Parathyroid adenoma (tissue), 2 donors: ENCODE measurements around the gene HOMER1.

Experiments
- H2AFZ ChIP-seq: fragments of 300-600 bp; sonication (generic); one replicate; pipeline ENCODE4 v1.7.0; 2017; ENCODE audit warnings: antibody characterized with exemption, mild to moderate bottlenecking
- H3K27ac ChIP-seq: fragments of 300-600 bp; sonication (generic); one replicate; pipeline ENCODE4 v1.7.0; 2017
- H3K27me3 ChIP-seq: fragments of 300-600 bp; sonication (generic); one replicate; pipeline ENCODE4 v1.7.0; 2017; ENCODE audit warnings: low read length; ENCODE audit not compliant: control insufficient read depth, insufficient read depth
- H3K36me3 ChIP-seq: fragments of 300-600 bp; sonication (generic); one replicate; pipeline ENCODE4 v1.7.0; 2017; ENCODE audit warnings: low read length; ENCODE audit not compliant: control insufficient read depth, insufficient read depth
- H3K4me1 ChIP-seq: fragments of 300-600 bp; sonication (generic); one replicate; pipeline ENCODE4 v1.7.0; 2017; ENCODE audit warnings: control low read depth
- H3K4me2 ChIP-seq: fragments of 300-600 bp; sonication (generic); one replicate; pipeline ENCODE4 v1.7.0; 2017; ENCODE audit warnings: low read length
- H3K4me3 ChIP-seq: fragments of 300-600 bp; sonication (generic); one replicate; pipeline ENCODE4 v1.7.0; 2017; ENCODE audit warnings: low read depth, low read length
- H3K79me2 ChIP-seq: fragments of 300-600 bp; sonication (generic); one replicate; pipeline ENCODE4 v1.7.0; 2017; ENCODE audit warnings: control low read depth
- H3K9ac ChIP-seq: fragments of 300-600 bp; sonication (generic); one replicate; pipeline ENCODE4 v1.7.0; 2017; ENCODE audit warnings: mild to moderate bottlenecking
- H3K9me3 ChIP-seq: fragments of 300-600 bp; sonication (generic); one replicate; pipeline ENCODE4 v1.7.0; 2017; ENCODE audit warnings: low read length; ENCODE audit not compliant: control insufficient read depth
- CTCF ChIP-seq: fragments of 300-600 bp; sonication (generic); IDR thresholded peaks from one replicate; pipeline ENCODE4 v1.7.0; 2017; ENCODE audit warnings: antibody characterized with exemption, mild to moderate bottlenecking
- donor health status: primary hyperparathyroidism.

HOMER1 gene

GRCh38 chr5:79436224-79436623 is 77.7 kb downstream of the HOMER1 start:
- Histone ChIP-seq H3K4me1 (no peaks in the 10 kb centered on the region), H3K27ac (no peak overlapping the region), H3K9me3 (no peaks in the 10 kb centered on the region), H2AFZ (no peak overlapping the region), H3K4me3 (no peak overlapping the region), H3K9ac (no peak overlapping the region), H3K27me3 (no peaks in the 10 kb centered on the region), H3K79me2 (no peaks in the 10 kb centered on the region), H3K36me3 (no peaks in the 10 kb centered on the region), H3K4me2 (no peak overlapping the region)
- no peak for TF ChIP-seq CTCF

GRCh38 chr5:79430196-79430595 is 83.7 kb downstream of the HOMER1 start:
- Histone ChIP-seq H3K4me2 (no peak overlapping the region), H3K9me3 (no peaks in the 10 kb centered on the region), H3K4me3 (no peak overlapping the region), H3K79me2 (no peaks in the 10 kb centered on the region), H3K9ac (no peak overlapping the region), H3K27me3 (no peaks in the 10 kb centered on the region), H3K36me3 (no peaks in the 10 kb centered on the region), H3K27ac (no peak overlapping the region), H3K4me1 (no peaks in the 10 kb centered on the region), H2AFZ (no peak overlapping the region)
- no peak for TF ChIP-seq CTCF

DNA sequence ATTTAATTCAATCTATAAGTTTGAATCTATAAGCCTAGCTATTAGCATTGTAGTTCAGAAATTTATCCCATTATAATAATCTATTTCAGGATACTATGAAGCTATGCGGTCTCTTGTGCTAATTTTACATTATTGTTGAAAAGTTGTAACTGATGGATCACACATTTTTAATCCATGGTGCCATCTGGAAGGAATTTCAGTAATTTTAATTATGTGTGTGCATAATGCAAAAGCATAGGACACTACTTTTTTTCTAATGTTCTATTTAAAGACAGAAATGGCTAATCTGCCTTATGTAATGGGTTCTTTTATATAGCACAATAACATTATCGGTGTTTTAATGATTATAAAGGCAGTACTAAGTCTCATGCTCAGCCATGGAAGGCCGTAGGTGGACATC is 90.6 kb downstream of the HOMER1 start:
- Histone ChIP-seq H3K4me2 (no peak overlapping the region), H3K27me3 (no peaks in the 10 kb centered on the region), H3K4me3 (no peak overlapping the region), H3K4me1 (no peaks in the 10 kb centered on the region), H3K79me2 (no peaks in the 10 kb centered on the region), H3K27ac (no peak overlapping the region), H2AFZ (no peak overlapping the region), H3K9ac (no peak overlapping the region), H3K36me3 (no peaks in the 10 kb centered on the region), H3K9me3 (no peaks in the 10 kb centered on the region)
- no peak for TF ChIP-seq CTCF

DNA sequence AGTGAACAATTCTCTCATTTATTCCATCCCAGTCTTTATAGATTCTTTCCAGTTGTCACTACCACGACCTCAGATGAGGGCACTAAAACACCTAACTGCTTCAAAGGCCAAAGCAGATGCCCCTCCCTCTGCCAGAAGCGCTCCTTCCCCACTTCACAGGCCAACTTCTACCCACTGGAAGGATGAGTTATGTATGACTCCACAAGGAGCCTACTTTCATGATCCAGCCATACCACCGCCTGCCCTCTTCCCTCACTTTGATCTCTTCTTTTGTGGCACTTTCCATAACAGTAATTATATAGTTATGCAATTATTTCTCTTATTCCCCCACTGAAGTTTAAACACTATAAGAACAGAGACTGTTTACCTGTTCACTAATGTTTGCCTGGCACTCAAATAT is 93.7 kb downstream of the HOMER1 start:
- Histone ChIP-seq H3K9me3 (no peaks in the 10 kb centered on the region), H3K27ac (no peak overlapping the region), H3K27me3 (no peaks in the 10 kb centered on the region), H3K9ac (no peak overlapping the region), H2AFZ (no peak overlapping the region), H3K79me2 (no peaks in the 10 kb centered on the region), H3K4me3 (no peak overlapping the region), H3K4me2 (no peak overlapping the region), H3K36me3 (no peaks in the 10 kb centered on the region), H3K4me1 (no peaks in the 10 kb centered on the region)
- TF ChIP-seq CTCF: no peak

DNA sequence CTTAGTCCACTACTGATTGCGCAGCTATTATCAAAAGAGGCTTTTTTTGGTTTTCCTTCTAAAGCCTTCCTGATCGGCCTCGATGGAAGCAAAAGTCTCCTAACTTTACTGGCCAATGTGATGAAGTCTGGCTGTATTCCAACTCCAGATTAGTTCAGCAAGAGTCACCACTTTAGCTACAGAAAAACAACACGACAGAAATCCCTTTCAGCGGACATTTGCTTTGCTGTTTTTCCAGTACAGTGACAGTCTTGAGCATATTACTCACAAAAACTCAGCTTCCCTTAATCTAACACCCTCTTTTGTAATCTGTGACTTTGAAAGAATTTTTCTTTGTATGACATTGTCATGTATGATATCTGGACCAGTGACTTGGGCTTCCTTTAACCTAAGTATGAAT is 95.7 kb downstream of the HOMER1 start:
- Histone ChIP-seq H3K4me3 (no peak overlapping the region), H2AFZ (no peak overlapping the region), H3K27me3 (no peaks in the 10 kb centered on the region), H3K9ac (no peak overlapping the region), H3K4me2 (no peak overlapping the region), H3K36me3 (no peaks in the 10 kb centered on the region), H3K9me3 (no peaks in the 10 kb centered on the region), H3K4me1 (no peaks in the 10 kb centered on the region), H3K79me2 (no peaks in the 10 kb centered on the region), H3K27ac (no peak overlapping the region)
- TF ChIP-seq CTCF: no peak
